Activated CD4-positive, alpha-beta T cell treated with anti-CD3 and anti-CD28 coated beads for 24 hours (primary cell): ENCODE measurements around the gene USP25.

Source experiments
- DNase-seq, 2 donors: peaks; one replicate each; pipeline ENCODE4 v3.0.0-alpha.2; 2020; ENCODE audit warnings: low read depth in 2 of 2

USP25 gene

GRCh38 chr21:15763359-15763758 is 33.6 kb downstream of the USP25 start:
- DNase-seq, result no peak

GRCh38 chr21:15764878-15765277 is 35.1 kb downstream of the USP25 start:
- DNase-seq, result no peak

GRCh38 chr21:15766952-15767603 is 37.3 kb downstream of the USP25 start:
- DNase-seq, result no peak

DNA sequence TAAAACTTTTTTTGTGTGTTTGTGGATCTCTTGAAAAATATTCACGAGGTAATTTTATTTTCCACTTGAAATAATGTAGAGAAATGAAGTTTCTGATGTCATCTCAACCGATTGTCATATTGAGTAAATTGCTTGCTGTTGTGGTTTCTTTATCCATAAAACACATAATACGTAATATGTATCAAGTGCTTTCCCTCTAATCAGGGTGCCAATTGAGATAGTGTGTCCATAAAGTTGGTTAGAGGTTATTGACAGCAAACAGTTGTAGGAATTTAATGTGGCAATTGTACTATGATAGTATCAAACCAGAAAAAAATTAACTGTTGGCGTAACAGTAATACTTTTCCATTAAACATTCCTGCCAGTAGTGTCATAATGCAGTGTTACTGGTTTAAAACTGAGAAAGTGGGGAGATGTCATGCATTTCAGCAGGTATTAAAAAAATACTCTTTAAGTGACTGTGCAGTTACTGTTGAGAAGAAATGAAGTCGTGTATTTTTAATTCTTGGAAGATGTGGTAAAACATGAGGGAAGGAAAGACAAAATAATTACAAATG is 38.3 kb downstream of the USP25 start:
- DNase-seq, result no peak

DNA sequence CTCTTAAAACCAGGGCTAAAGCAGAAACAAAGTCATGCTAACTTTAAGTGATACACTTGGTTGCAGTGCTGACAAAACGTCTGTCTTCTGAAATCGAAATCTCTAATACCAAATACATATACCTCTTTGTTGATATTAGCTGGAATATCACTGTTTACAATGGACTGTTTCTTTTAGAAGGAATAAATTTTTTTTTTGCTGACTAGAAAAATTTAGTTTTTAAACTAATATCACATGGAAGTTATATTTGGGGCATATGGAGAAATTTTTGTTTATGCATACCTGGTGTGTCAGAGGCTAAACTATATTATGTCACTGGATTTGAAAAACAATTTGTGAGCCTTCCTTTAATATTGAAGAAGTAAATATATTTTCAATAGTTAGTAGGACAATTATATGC is 39.1 kb downstream of the USP25 start:
- DNase-seq, result no peak

- no peak for DNase-seq
Measured at GRCh38 chr21:15771311-15771710, 41.5 kb downstream of the USP25 start.

DNA sequence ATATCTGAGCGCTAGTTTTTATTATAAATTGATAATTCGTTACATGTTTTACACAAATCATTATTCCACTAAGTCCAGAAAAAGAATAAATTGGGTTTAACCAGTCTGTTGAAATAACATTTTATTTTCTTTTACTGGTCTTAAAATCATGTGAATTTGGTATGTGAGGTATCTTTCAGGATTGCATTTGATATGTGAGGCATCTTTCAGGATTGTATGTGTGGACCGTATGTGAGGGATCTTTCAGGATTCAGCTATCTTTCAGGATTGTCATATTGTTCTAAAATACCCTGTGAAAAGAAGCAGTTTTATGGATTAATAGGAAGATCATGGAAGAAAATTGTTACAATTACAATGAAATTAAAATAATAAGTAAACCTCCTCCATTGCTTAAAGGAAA is 42.9 kb downstream of the USP25 start:
- DNase-seq, result no peak

DNA sequence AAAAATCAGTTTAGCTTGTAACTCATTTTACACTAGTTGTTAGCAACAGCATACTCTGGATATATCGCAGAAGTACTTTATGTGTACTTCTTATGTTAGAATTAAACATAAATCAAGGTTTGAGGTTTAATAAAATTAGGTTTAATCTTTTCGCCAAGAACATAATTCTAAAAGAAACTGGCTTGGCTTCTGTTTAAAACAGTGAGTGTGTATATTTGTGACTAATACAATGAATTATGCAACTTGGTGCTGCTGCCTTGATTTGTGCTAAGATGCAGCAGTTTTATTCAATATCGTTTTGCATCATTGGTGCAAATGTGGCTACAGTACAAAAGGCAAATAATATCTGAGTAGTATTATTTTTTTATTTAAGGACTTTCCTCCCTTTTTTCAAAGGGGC is 44.8 kb downstream of the USP25 start:
- DNase-seq, result no peak

GRCh38 chr21:15775291-15775690 is 45.5 kb downstream of the USP25 start:
- DNase-seq, result no peak

- DNase-seq, result no peak
Measured at GRCh38 chr21:15775981-15776380, 46.2 kb downstream of the USP25 start.

DNA sequence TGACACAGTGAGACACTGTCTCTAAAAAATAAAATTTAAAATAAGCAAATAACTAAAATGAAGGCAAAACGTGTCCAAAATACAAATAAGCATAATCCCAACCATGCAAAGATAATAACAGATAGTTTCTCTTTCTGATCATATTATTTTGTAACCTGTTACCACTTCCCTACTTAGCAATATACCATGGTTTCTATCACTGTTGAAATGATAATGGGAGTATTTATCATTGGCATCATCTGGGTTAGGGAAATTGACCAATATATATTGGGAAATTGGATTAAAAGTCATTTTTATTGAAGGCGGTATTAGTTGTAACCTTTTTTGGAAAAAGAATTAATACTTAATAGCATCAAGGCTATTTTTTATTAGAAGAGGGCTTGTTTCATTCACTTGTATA is 47.0 kb downstream of the USP25 start:
- no peak for DNase-seq

DNA sequence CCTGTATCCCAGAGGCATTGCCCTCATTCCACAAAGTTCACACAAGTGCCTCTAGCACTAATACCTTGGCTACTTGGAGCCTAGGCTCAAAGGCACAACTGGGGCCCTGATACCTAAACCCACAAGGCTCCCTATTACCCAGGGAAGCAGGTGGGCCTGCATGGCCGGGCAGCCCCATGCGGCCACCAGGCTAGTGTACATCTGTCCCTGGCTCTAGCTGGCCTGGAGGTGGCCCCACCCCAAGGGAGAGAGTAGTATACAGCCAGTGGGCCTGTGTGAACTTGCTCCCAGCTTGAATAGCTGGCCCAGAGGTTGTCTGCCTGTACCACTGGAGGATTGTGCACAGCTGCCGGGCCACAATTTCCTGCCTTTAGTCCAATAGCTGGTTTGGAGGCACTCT is 52.2 kb downstream of the USP25 start:
- no peak for DNase-seq

- DNase-seq, result no peak
Measured at GRCh38 chr21:15788847-15789523, 59.2 kb downstream of the USP25 start.

- DNase-seq, result no peak
Measured at GRCh38 chr21:15793109-15793508, 63.3 kb downstream of the USP25 start.

- DNase-seq, result no peak
Measured at GRCh38 chr21:15793550-15794235, 63.9 kb downstream of the USP25 start.

DNA sequence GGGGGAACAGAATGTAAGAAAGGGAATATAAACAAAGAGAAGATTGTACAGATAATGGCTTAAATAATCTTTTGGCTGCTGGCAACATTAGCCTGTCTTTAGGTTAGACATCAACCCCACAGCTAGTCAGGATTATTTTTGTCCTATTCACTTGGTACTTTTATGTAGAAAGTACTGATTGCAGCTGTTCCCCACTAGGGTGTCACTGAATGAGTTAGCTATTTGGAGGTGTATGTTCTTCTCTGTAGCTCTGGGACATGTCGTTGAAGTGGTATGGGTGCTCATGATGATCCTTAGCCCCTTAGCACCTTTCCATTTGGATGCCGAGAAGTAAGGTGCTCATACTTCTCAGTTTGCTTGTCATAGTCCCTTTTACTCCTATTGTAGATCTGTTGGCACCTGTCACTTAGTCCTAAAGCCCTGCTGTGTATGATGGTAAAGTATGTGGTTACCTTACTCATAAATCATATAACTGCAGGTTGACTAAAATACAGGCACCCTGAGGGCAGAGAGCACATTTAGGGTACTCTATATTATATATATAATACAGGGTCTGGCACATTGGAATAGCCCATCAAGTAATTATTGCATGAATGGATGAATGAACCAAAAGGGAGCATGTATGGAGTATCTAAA is 64.6 kb downstream of the USP25 start:
- DNase-seq, result no peak

- no peak for DNase-seq
Measured at GRCh38 chr21:15795533-15795932, 65.8 kb downstream of the USP25 start.

DNA sequence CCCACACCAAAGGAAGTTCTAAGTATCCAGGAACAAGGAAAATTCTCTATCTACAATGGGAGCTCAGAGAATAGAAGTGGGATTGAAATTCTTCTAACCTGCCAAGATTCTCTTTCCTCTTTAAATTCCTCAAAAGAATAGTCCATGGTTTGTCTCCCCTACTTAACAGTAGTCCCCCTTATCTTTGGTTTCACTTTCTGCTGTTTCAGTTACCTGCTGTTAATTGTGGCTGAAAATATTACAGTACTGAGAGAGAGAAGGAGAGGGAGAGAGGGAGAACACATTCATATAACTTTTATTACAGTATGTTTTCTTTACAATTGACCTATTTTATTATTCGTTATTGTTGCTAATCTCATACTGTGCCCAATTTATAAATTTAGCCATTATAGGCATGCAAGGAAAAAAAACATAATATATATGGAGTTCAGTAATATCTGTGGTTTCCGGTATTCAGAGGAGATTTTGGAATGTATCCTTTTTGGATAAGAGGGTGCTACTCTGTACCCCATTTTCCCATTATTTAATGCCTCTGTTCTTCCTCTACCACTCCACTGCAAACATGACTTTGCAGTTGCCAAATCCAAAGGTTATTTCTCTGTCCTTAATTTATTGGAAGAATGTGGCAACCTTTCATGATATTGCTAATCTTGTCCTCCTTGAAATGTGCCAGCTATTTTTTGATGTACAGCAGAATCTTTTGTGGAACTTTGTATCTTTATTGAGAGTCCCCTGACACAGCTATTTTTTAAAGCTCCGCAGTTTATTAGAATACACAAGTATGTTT is 68.0 kb downstream of the USP25 start:
- DNase-seq, result no peak

- DNase-seq, result no peak
Measured at GRCh38 chr21:15801352-15801863, 71.6 kb downstream of the USP25 start.

DNA sequence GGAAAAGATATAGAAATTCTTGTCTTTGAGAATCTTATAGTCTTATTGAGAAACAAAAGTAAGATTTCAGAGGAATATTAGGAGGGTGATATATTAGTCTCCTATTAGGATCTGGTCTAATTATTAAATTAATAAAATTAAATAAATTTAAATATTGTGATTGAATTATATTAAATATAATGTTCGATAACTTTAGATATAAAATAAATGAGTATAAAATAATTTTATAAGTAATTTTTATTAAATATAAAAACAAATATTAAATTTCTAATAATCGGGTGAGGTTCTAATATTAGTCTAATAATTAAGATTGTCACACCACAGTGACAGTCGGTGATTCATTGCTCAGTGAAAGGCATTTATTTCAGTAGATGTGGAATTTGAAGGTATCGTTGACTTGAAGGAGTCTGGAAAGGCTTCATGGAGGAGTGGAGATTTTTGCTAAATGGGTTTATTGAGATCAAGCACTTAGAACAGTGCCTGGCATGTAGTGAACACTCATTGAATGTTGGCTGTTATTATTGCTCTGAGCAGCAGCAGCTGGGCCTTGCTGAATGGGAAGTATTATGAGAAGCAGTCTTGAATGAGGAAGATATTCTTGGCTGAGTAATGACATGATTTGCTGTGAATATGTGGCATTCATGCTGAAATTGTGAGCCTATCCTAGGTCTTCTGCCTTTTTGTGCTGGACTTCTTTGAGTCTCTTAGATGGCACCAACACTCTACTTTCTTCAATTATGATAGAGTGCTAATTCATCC is 74.6 kb downstream of the USP25 start:
- DNase-seq, result no peak

DNA sequence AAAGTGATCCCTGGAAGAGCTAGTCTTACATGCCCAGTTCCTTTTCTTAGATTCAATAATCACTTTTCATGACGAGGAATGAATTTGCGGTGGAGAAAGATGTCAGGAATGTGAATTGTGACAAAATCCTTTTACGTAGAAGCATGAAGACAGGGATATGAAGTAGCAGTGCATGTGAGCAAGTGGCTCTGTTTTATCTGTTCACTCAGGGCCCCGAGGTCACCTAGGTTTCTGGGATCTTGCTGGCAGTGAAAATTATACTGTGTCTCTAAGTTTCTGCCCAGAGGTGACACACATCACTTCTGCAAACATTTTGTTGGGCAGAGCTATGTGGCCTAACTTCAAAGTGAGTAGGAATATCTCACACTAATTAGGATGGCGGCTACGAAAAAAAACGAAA is 79.3 kb downstream of the USP25 start:
- no peak for DNase-seq
